ENCODE measurements around the gene NYAP1.

DNA sequence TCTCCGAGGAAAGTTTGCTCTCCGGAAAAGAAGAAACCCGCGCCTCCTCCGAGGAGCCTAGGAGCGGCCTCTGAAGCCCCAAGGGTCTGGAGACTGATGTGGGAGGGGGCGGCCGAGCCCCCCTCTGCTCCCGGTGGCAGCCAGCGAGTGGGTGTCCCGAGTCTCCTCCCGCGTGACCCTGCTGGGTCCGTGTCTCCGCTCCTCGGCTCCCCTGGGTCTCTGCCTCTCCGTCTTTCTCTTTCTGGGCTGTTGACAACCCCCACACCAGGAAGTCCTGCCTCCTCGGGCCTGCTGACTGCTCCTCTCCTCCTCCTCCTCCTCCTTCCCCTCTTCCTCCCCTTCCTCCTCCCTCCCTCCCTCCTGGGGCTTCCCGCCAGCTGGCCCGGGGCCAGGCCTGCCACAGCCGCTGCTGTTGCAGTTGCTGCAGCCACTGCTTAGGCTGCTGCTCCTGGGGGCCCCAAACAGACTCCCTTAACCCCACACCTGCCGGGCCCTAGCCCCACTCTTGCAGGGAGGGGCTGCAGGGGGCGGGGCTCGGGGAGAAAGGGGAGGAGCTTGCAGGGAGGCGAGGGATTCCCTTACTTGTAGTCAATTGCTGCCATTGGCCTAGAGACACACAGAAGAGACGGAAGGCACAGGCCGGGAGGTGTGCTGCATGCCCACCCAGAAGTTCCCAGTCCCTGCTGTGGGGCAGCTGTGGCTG lies 4.6 kb upstream of the NYAP1 start, which contains the start of gene TSC22D4:
- TF ChIP-seq, protein P1, sequence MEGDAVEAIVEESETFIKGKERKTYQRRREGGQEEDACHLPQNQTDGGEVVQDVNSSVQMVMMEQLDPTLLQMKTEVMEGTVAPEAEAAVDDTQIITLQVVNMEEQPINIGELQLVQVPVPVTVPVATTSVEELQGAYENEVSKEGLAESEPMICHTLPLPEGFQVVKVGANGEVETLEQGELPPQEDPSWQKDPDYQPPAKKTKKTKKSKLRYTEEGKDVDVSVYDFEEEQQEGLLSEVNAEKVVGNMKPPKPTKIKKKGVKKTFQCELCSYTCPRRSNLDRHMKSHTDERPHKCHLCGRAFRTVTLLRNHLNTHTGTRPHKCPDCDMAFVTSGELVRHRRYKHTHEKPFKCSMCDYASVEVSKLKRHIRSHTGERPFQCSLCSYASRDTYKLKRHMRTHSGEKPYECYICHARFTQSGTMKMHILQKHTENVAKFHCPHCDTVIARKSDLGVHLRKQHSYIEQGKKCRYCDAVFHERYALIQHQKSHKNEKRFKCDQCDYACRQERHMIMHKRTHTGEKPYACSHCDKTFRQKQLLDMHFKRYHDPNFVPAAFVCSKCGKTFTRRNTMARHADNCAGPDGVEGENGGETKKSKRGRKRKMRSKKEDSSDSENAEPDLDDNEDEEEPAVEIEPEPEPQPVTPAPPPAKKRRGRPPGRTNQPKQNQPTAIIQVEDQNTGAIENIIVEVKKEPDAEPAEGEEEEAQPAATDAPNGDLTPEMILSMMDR (conservative IDR thresholded peaks at IDR 0.05; ENCODE audit: low read depth, low read length), result no peak
- TF ChIP-seq EZH2 (IDR thresholded peaks at IDR 0.05; ENCODE audit: borderline replicate concordance, low read depth, low read length, poor library complexity, severe bottlenecking), result no peak

All from A673 (cell line).